ENCODE results near the gene TMCC1.
"Not testable (repeated sequence)": the region's sequence is repeated elsewhere in the genome, so short reads cannot be mapped to it uniquely, and the experiment has no call there.

Gene TMCC1

GRCh38 chr3:129794311-129795185 is 99.0 kb downstream of the TMCC1 start:
- H3K4me3 ChIP-seq (ENCODE audit: low read depth, low read length), result no peak overlapping the region
- DNase-seq (ENCODE audit: low read depth), result no peak

GRCh38 chr3:129793942-129794310 is 99.6 kb downstream of the TMCC1 start:
- H3K4me3 ChIP-seq (ENCODE audit: low read depth, low read length), result no peak overlapping the region
- DNase-seq (ENCODE audit: low read depth), result no peak

- DNase-seq (ENCODE audit: low read depth), result no peak
- H3K4me3 ChIP-seq (ENCODE audit: low read depth, low read length), result no peak overlapping the region
Measured at GRCh38 chr3:129793319-129793718, 100.2 kb downstream of the TMCC1 start.

- DNase-seq (ENCODE audit: low read depth), result no peak
Measured at GRCh38 chr3:129783470-129783869, 110.0 kb downstream of the TMCC1 start.

GRCh38 chr3:129778871-129779270 is 114.6 kb downstream of the TMCC1 start:
- H3K4me3 ChIP-seq (ENCODE audit: low read depth, low read length), result no peak overlapping the region
- no peak for DNase-seq (ENCODE audit: low read depth)

More at GRCh38 chr3:129783470-129783869, 110.0 kb downstream of the TMCC1 start:
- no peak overlapping the region for H3K4me3 ChIP-seq (ENCODE audit: low read depth, low read length)

- H3K4me3 ChIP-seq (ENCODE audit: low read depth, low read length), result no peak overlapping the region
- DNase-seq (ENCODE audit: low read depth), result no peak
Measured at GRCh38 chr3:129777806-129778205, 115.7 kb downstream of the TMCC1 start.

- no peak overlapping the region for H3K4me3 ChIP-seq (ENCODE audit: low read depth, low read length)
- DNase-seq (ENCODE audit: low read depth), result no peak
Measured at GRCh38 chr3:129775870-129776269, 117.6 kb downstream of the TMCC1 start.

- no peak for DNase-seq (ENCODE audit: low read depth)
- H3K4me3 ChIP-seq (ENCODE audit: low read depth, low read length), result no peak overlapping the region
Measured at GRCh38 chr3:129773691-129774663, 119.5 kb downstream of the TMCC1 start.

- no peak for DNase-seq (ENCODE audit: low read depth)
- H3K4me3 ChIP-seq (ENCODE audit: low read depth, low read length), result no peak overlapping the region
Measured at GRCh38 chr3:129770604-129771003, 122.9 kb downstream of the TMCC1 start.

GRCh38 chr3:129769616-129770015 is 123.9 kb downstream of the TMCC1 start:
- H3K4me3 ChIP-seq (ENCODE audit: low read depth, low read length), result no peak overlapping the region
- no peak for DNase-seq (ENCODE audit: low read depth)

- no peak overlapping the region for H3K4me3 ChIP-seq (ENCODE audit: low read depth, low read length)
- DNase-seq (ENCODE audit: low read depth), result no peak
Measured at GRCh38 chr3:129768728-129769127, 124.8 kb downstream of the TMCC1 start.

- H3K4me3 ChIP-seq (ENCODE audit: low read depth, low read length), result no peak overlapping the region
- DNase-seq (ENCODE audit: low read depth), result no peak
Measured at GRCh38 chr3:129766135-129766534, 127.4 kb downstream of the TMCC1 start.

- H3K4me3 ChIP-seq (ENCODE audit: low read depth, low read length), result no peak overlapping the region
- no peak for DNase-seq (ENCODE audit: low read depth)
Measured at GRCh38 chr3:129764090-129764489, 129.4 kb downstream of the TMCC1 start.

GRCh38 chr3:129758785-129759320 is 134.7 kb downstream of the TMCC1 start:
- DNase-seq (ENCODE audit: low read depth), result no peak
- H3K4me3 ChIP-seq (ENCODE audit: low read depth, low read length), result no peak overlapping the region

GRCh38 chr3:129758306-129758705 is 135.2 kb downstream of the TMCC1 start:
- no peak for DNase-seq (ENCODE audit: low read depth)
- H3K4me3 ChIP-seq (ENCODE audit: low read depth, low read length), result no peak overlapping the region

- H3K4me3 ChIP-seq (ENCODE audit: low read depth, low read length), result no peak overlapping the region
- peak; percentile 62 for DNase-seq (ENCODE audit: low read depth)
Measured at GRCh38 chr3:129756871-129757270, 136.6 kb downstream of the TMCC1 start.

- not testable (repeated sequence) for H3K4me3 ChIP-seq (ENCODE audit: low read depth, low read length); DNase-seq (ENCODE audit: low read depth)
Measured at GRCh38 chr3:129751105-129751504, 142.4 kb downstream of the TMCC1 start.

- no peak overlapping the region for H3K4me3 ChIP-seq (ENCODE audit: low read depth, low read length)
- DNase-seq (ENCODE audit: low read depth), result no peak
Measured at GRCh38 chr3:129749692-129750091, 143.8 kb downstream of the TMCC1 start.

- no peak for DNase-seq (ENCODE audit: low read depth)
- H3K4me3 ChIP-seq (ENCODE audit: low read depth, low read length), result no peak overlapping the region
Measured at GRCh38 chr3:129747992-129748391, 145.5 kb downstream of the TMCC1 start.

GRCh38 chr3:129747136-129747535 is 146.4 kb downstream of the TMCC1 start:
- no peak for DNase-seq (ENCODE audit: low read depth)
- no peak overlapping the region for H3K4me3 ChIP-seq (ENCODE audit: low read depth, low read length)
